Measurements from ENCODE around the gene ATP10A. TPM values are rescaled to one million over a fixed set of nuclear protein-coding genes. Genes with fewer than 3 reads are reported as not detected.

Gene ATP10A
- total RNA-seq, 1 experiment from 2014 or later, result not detected

DNA sequence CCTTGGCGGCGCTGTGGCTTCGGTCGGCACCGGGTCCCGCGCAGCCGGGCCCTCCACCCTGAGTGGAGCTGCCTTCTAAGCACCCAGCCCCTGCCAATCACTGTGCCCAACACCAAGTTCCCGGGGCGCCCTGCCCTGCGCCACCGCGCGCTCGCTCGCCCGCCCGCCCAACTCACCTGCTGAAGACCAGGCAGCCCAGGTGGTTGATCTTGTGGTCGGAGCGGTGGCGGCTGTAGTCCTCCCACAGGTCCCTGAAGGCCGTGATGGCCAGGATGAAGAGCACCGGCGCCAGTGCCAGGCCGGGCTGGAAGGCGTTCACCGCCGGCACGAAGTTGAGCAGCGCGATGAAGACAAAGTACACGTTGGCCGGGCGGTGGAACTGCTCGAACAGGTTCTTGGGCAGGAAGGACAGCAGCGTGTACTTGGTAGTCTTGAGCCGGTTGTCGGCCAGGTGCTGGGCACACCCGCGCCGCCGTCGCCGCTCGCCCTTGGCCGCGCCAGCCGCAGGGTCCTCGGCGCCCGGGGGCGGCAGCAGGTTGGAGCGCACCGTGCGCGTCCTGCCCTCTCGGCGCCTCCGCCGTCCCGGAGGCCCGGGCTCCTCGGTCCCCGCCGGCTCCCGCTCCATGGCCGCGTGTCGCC, 536 bp downstream of the ATP10A start:
- TF ChIP-seq, protein P1, sequence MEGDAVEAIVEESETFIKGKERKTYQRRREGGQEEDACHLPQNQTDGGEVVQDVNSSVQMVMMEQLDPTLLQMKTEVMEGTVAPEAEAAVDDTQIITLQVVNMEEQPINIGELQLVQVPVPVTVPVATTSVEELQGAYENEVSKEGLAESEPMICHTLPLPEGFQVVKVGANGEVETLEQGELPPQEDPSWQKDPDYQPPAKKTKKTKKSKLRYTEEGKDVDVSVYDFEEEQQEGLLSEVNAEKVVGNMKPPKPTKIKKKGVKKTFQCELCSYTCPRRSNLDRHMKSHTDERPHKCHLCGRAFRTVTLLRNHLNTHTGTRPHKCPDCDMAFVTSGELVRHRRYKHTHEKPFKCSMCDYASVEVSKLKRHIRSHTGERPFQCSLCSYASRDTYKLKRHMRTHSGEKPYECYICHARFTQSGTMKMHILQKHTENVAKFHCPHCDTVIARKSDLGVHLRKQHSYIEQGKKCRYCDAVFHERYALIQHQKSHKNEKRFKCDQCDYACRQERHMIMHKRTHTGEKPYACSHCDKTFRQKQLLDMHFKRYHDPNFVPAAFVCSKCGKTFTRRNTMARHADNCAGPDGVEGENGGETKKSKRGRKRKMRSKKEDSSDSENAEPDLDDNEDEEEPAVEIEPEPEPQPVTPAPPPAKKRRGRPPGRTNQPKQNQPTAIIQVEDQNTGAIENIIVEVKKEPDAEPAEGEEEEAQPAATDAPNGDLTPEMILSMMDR (IDR thresholded peaks at IDR 0.05; ENCODE audit: unreplicated experiment), result no peak
- POLR2A ChIA-PET, result no interaction called here
- Mint-ChIP-seq H3K4me1 (ENCODE audit: insufficient read depth, unreplicated experiment) (no peaks in the 10 kb centered on the region), H3K9me3 (ENCODE audit: unreplicated experiment) (peaks cover 40% of the 10 kb centered on the region), H3K27ac (ENCODE audit: low read depth, unreplicated experiment) (no peak overlapping the region), H3K4me3 (ENCODE audit: unreplicated experiment) (no peak overlapping the region), H3K36me3 (ENCODE audit: insufficient read depth, unreplicated experiment) (no peaks in the 10 kb centered on the region), H3K27me3 (ENCODE audit: insufficient read depth, unreplicated experiment) (no peaks in the 10 kb centered on the region)
- intact Hi-C loops (cut with micrococcal nuclease), result no loop called here
- CTCF ChIA-PET, result no interaction called here
- no peak for DNase-seq (ENCODE audit: unreplicated experiment)
- BruUV-seq (replicated peaks), result no TSS peak

DNA sequence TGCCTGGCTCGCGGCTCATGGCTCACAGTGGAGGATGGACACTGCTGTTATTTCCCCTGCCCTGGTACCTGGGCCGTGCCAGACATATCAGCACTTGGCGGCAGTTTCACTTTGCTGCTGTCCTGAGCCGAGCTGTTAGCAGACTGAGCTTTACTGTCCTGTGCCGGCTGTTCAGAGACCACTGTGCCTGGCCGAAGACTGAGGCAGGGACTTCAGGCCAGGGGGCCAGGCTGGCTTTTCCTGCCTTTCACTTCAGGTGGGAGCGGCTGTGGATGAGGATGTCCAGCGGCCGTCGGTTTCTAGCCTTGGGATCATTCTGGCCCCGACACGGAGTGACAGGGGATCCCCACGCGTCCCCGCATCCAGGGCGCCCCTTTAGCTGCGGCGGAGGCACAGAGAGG, 1.1 kb downstream of the ATP10A start:
- POLR2A ChIA-PET, result no interaction called here
- no TSS peak for BruUV-seq (replicated peaks)
- intact Hi-C loops (cut with micrococcal nuclease), result no loop called here
- Mint-ChIP-seq H3K27me3 (ENCODE audit: insufficient read depth, unreplicated experiment) (no peaks in the 10 kb centered on the region), H3K9me3 (ENCODE audit: unreplicated experiment) (peaks cover 41% of the 10 kb centered on the region), H3K36me3 (ENCODE audit: insufficient read depth, unreplicated experiment) (no peaks in the 10 kb centered on the region), H3K4me1 (ENCODE audit: insufficient read depth, unreplicated experiment) (no peaks in the 10 kb centered on the region), H3K27ac (ENCODE audit: low read depth, unreplicated experiment) (no peak overlapping the region), H3K4me3 (ENCODE audit: unreplicated experiment) (no peak overlapping the region)
- TF ChIP-seq, protein P1 (IDR thresholded peaks at IDR 0.05; ENCODE audit: unreplicated experiment), result no peak
- no peak for DNase-seq (ENCODE audit: unreplicated experiment)
- CTCF ChIA-PET, result no interaction called here

DNA sequence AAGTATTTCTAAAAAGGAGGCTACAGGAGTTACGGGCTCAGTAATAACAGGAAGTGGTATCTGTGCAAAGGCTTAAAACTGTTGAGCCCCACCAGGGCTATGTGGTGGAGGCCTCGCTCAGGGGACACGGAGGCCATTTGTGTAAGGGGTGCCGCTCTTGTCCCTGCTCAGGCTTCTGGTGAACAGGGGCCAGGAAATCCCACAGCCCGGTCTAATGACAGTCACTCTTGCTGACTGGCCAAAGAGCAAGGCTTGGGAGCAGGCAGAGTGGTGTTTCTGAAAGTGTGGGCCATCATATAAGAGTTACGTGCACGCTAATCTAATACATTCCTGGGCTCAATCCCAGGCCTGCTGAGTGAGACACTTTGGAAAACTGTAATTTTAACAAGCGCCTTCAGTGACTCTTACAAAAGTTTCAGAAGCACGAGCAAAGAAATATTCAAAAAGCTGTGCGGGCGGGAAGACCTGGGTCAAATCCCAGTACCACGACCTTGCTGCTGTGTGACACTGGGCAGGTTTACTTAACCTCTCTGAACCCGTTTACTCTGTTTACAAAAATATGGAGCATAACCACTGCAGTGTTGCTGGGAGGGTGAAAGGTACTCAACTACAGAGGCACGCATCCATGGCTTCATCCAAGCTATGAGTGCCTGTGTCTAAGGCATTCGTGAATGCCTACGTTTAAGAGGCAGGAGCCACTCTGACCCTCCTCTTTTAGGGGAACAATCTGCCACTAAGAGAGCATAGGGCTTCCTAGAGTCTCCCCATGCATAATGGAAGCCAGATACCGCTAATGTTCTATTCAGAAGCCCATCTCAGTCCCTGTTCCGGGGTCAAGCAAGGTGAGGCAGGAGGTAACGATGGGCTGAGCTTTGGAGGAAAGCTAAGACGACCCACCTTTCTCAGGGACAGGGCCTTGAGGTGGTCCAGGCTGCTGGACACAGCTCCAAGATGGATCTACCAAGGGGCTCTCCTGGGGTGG, 2.0 kb downstream of the ATP10A start:
- Mint-ChIP-seq H3K27me3 (ENCODE audit: insufficient read depth, unreplicated experiment) (no peaks in the 10 kb centered on the region), H3K27ac (ENCODE audit: low read depth, unreplicated experiment) (no peak overlapping the region), H3K36me3 (ENCODE audit: insufficient read depth, unreplicated experiment) (no peaks in the 10 kb centered on the region), H3K9me3 (ENCODE audit: unreplicated experiment) (peaks cover 41% of the 10 kb centered on the region), H3K4me1 (ENCODE audit: insufficient read depth, unreplicated experiment) (no peaks in the 10 kb centered on the region), H3K4me3 (ENCODE audit: unreplicated experiment) (no peak overlapping the region)
- TF ChIP-seq, protein P1 (IDR thresholded peaks at IDR 0.05; ENCODE audit: unreplicated experiment), result no peak
- DNase-seq (ENCODE audit: unreplicated experiment), result no peak
- ChIA-PET POLR2A (no interaction called here), CTCF (interaction anchor here (0.6 kb wide), 1 partner anchor 57 kb away, joined by 3 read pairs; no protein-coding TSS in a partner anchor)
- intact Hi-C loops (cut with micrococcal nuclease), result no loop called here
- no TSS peak for BruUV-seq (replicated peaks)

DNA sequence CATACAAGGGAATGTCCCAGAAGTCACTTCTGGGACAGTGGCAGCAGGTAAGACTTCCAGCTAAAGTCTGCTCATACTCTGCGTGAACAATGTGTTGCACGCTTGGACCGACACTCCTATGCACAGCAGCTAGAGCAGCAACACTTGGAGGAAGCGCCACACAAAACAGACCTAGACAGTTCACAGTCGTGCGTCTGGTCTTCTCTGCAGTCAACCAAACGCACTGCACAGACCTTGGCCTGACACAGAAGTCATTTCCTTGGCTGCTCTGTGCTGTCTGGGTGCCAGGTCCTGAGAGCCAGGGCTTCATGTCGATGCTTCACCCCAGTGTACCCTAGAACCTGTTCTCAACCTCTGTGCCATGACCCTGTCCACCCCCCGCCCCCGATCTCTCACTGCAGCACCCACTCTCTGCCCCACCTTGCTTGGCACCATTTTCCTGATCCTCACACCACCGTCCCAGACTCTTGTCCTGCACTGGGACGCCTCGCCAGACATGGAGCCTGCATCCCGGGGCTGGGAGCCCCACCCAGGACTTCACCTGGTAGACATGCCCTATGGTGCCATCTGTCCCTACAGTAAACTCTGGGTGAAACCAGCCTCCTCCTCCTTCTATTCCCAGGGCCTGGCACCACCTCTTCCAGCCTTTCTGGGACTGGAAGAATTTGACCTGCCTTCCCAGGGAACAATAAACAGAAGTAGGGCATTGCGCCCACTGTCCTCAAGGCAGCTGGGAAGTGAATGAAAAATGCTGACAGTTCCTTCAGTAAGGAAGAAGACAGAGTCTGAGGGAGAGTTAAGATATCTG, 3.1 kb downstream of the ATP10A start:
- no peaks in the 10 kb centered on the region for H3K36me3 Mint-ChIP-seq (ENCODE audit: insufficient read depth, unreplicated experiment)
- CTCF ChIA-PET, result no interaction called here
- H3K27ac Mint-ChIP-seq (ENCODE audit: low read depth, unreplicated experiment), result no peak overlapping the region
- H3K4me1 Mint-ChIP-seq (ENCODE audit: insufficient read depth, unreplicated experiment), result no peaks in the 10 kb centered on the region
- H3K4me3 Mint-ChIP-seq (ENCODE audit: unreplicated experiment), result no peak overlapping the region
- POLR2A ChIA-PET, result no interaction called here
- TF ChIP-seq, protein P1 (IDR thresholded peaks at IDR 0.05; ENCODE audit: unreplicated experiment), result no peak
- H3K9me3 Mint-ChIP-seq (ENCODE audit: unreplicated experiment), result peaks cover 38% of the 10 kb centered on the region
- no TSS peak for BruUV-seq (replicated peaks)
- no peaks in the 10 kb centered on the region for H3K27me3 Mint-ChIP-seq (ENCODE audit: insufficient read depth, unreplicated experiment)
- intact Hi-C loops (cut with micrococcal nuclease), result no loop called here
- DNase-seq (ENCODE audit: unreplicated experiment), result no peak
